GM21825 (cell line): ENCODE measurements around the gene PTGR3.
"Not testable (repeated sequence)": the region's sequence is repeated elsewhere in the genome, so short reads cannot be mapped to it uniquely, and the experiment has no call there.

Experiments used
- ATAC-seq: cut with Tn5 transposase; IDR thresholded peaks from one replicate; pipeline ENCODE4 v1.9.1; 2021; ENCODE audit warnings: mild to moderate bottlenecking, moderate library complexity; ENCODE audit not compliant: unreplicated experiment

Gene PTGR3

DNA sequence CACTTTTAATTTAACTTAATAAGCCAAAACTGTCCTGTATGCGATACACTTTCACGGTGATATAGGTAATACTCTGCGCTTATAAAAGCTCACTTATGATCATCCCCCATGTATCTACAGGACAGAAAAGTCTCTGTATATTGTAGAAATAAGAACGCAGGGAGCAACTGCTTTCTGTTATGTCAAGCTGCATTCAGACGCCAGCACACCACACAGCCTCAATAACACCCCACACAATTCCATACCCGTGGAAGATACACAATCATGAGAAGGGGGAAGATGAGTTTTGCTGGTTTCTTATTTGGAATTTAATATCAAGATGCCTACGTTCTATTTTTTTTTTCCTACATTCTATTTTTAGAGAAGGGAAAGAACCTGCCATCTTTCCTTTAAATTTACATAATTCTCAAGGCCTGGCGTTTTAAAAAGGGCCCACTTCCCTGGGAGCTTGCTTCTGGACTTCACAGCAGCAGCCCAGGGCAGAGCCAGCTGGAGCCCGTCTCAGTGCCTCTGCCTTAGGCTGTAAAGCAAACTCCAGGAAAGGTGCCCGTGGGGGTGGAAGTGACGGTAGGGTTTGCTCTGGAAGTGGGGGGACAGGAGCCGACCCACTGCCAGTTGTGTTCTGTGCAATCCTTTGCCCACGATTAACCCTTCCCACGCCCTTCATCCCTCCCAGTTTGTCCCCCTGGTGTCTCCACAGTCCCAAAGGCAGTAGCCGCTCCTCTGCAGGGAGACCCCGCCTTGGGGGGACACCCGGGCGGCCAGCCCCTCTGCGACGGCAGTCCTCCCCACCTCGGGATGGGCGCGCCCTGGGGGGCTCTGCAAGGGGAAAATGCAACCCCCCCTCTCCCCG is 5.3 kb downstream of the PTGR3 start:
- ATAC-seq, result no peak

DNA sequence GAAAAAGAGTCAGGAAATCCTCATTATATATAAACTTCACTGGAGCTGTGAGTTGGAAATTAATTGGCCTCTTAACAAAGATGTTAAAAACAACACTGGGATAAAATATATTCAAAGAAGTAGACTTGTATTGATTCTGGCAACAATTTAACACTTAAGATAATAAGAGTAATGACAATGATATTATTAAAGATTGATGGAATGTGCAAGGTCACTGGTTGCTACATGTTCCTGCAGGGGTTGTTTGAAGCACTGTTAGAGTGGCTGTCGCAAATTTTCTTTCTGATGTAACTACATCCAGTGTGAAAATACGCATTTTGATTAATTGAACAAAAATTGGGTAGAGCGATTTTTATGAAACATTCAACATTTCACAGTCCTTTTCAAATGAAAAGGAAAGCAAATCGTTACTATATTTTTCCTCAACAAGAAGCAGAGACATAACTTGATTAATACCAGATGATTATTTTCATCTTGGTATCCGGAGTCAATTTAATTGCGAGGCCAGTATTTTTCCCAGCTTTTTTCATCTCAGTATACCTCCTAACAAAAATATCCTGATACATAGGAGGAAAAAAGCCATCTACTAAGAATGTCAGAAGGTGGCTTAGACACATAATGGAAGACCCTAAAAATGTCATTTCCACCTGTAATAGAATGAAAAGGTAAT is 6.1 kb downstream of the PTGR3 start:
- ATAC-seq, result no peak

DNA sequence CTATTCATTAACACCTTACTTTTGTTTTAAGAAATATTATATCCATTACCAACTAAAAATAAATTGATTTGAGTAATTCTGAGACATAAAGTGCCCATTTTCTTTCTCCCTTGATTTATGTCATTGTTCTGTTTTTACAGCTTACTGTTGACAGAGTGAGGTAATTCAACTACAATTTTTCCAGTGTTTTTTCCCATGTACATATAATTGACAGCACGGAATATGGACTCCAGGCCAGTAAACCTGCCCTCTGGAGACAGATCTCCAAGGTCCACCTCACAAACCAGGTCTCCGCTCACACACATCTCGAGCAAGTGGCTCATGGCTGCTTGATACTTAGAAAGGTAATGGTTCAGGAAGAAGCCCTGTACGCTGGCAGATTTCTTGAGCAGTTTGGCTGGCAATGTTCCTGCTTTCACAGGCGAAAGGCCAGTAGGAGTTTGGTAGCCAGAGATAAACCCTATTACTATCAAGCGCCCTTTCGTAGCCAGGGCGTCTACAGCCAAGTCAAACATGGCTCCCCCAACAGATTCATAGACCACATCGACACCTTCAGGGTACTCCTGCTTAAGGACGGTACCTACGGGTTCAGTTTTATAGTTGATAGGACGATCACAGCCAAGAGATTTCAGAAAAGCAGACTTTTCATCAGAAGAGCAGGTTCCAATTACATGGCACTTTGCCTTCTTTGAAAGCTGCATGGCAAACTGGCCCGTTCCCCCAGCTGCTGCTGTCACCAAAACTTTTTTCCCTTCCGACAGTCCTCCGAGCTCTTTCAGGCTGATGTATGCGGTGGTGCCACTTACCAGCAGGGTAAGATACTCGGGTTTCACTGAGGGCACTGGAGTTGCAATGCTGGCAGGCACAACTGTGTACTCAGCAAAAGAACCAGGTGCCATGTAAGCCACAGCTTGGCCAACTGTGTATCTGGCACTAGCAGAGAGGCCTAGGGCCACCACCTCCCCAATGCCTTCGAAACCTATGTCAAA is 7.4 kb downstream of the PTGR3 start:
- no peak for ATAC-seq

DNA sequence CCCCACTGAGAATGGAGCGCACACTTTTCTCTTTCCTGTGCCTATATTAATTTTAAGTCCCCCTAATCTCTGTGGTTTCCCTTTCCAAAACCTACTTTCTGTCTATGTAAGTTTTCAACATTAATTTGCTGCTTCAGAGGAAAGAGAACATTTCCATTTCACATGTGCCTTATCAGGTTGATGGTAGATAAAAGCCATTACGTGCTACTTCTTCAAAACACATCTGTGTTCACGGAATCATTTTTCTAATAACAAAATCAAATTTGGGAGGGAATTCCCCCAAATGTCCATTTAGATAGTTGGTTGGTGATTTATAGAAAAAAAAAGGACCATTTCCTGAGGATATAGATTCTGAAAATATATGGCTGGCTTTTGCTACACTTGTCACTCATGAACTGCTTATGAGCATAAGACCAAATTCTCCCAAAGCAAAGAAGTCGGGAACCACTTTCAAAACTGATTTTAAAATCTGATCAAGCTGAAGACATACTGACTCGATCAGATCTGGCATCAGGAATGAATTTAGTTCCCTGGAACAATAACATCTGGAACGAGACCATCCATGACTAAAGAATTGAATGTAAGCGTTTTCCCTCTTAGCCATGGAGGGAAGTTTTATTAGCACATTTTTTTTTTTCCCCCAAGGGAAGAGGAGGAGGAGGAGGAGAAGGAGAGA is 8.2 kb downstream of the PTGR3 start:
- no peak for ATAC-seq

- no peak for ATAC-seq
Observed at GRCh38 chr18:75200071-75200470, 8.9 kb downstream of the PTGR3 start.

DNA sequence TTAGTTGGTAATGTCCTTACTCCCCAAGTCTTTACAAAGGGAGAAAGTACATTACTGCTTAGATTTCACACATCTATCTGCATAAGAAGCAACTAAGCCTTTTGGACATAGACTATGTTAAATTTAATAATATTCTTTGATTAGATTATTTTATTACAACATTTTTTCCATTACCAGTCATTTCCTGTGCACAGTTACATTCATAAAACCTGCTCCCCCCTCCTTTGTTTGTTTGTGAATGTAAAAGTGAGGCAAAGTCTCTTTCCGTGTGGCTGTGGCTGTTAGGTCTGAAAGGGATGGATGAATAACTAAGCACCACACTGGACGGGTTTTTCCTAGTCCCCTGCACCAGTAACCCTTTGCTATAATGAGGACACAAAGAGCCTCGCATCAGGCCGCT is 9.6 kb downstream of the PTGR3 start:
- no peak for ATAC-seq

DNA sequence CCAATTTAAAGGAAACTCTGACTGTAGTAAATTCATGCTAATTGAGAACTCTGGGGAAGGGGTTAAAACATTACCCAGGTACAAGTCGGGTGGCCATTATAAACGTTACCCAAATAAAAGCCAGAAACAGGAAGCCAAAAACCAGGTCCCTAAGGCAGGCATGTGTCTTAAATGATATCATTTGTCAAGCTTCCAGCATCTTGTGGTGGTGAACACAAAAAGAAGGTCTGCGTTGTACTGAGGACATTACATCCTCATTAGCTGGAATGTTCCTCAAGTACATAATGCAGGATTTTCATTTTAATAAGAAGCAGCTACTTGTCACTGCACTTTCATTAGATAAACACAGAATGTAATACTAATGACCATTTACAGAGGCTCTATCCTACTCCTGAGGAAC is 10.9 kb downstream of the PTGR3 start:
- no peak for ATAC-seq

- ATAC-seq, result no peak
Observed at GRCh38 chr18:75192899-75193298, 16.0 kb downstream of the PTGR3 start.

DNA sequence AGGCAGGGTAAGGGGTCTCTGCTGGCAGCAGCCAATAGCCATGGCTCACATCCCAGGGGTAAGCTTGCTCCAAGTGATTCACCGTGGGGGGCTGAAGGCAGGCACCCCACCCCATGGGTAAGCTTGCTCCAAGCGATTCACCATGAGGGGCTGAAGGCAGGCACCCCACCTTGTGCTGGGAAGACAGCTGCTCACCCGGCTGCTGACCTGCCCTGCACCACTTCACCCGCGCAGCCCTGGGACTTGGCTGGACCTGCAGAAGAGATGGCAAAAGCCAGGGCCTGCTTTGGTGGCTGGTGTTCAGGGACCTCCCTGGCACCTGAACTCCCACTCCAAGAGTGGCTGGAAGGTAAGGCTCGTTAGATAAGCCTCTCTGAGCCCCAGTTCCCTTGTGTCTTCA is 19.2 kb downstream of the PTGR3 start:
- no peak for ATAC-seq

DNA sequence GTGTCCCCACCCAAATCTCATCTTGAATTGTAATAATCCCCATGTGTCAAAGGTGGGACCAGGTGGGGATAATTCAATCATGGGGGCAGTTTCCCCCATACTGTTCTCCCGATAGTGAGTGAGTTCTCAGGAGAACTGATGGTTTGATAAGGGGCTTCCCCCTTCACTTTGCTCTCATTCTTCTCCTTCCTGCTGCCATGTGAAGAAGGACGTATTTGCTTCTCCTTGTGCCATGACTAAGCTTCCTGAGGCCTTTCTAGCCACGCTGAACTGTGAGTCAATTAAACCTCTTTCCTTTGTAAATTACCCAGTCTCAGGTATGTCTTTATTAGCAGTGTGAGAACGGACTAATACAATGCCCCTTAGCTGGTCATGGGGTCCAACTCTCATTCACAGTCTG is 21.2 kb downstream of the PTGR3 start:
- ATAC-seq, result not testable (repeated sequence)

DNA sequence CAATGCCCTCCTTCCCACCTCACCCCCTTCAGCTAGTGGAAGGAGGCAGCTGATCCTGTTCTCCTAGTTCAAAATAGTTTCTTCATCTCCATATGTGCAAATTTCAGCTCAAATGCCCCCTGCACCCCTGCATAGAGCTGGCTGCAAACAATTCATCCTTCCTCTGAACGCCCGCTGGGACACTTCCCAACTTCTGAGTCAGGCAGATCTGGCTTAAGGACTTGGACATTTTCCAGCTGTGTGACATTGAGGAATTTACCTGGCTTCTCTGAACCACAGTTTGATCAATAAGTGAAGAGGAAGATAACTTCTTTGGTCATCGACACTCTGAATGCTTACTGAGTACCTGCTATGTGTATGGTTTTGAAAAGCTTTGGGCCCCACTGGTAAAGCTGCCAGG is 23.5 kb downstream of the PTGR3 start:
- ATAC-seq, result no peak

GRCh38 chr18:75183973-75184493 is 24.9 kb downstream of the PTGR3 start:
- no peak for ATAC-seq

- no peak for ATAC-seq
Observed at GRCh38 chr18:75183524-75183923, 25.4 kb downstream of the PTGR3 start.

GRCh38 chr18:75179819-75180600 is 28.9 kb downstream of the PTGR3 start:
- ATAC-seq, result no peak

DNA sequence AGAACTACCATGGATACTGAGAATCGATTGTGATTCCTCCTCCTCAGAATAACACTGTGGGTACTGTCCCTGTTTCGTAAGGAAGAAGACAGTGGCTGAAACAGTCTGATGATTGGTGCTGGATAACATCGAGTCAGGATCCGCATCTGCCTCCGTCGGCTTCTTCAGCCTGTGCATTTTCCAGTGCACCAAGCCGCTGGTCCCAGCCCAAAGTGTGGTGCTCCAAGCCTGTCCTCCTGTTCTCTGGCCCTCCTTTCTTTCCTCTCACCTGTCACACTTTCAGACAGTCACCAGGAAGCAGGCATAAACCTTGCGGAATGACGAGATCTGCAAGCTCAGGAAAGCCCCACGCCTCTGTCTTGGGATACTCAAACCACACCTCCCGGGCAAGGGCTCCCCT is 30.6 kb downstream of the PTGR3 start:
- no peak for ATAC-seq

DNA sequence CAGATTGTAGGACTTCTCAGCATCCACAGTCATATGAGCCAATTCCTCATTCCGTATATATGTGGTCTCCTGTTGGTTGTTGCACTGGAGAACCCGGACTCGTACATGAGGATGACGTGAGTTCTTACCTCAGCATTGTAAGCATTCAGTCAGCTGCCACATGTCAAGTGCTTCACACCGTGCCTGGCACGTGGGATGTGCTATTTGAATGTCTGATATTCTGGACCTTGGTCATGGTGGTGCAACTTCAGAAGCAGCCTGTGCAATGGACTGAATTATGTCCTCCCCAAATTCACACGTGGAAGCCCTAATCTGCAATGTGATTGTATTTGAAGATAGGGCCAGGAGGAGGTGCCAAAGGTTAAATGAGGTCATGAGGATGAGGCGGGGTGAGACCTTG is 32.1 kb downstream of the PTGR3 start:
- no peak for ATAC-seq

GRCh38 chr18:75173738-75174137 is 35.2 kb downstream of the PTGR3 start:
- ATAC-seq, result no peak

GRCh38 chr18:75173125-75173432 is 35.9 kb downstream of the PTGR3 start:
- ATAC-seq, result peak; percentile 99

GRCh38 chr18:75172299-75173124 is 36.4 kb downstream of the PTGR3 start:
- no peak for ATAC-seq
